H4 (cell line): Measurements from ENCODE around the gene TMEM170B. TPM values are rescaled to one million over a fixed set of nuclear protein-coding genes. Genes with fewer than 3 reads are reported as not detected.

Source experiments
- DNase-seq: peaks from one replicate; pipeline ENCODE4 v3.0.0-alpha.2; 2015; ENCODE audit warnings: low spot score
- total RNA-seq: library from RNA; depleted of rRNA; stranded (reverse); fragments of >200 nt; shearing (Covaris generic); gene quantifications from 2 replicates; pipeline ENCODE4 v1.2.3, GENCODE V29; 2014; rRNA removed

TMEM170B gene
- 0.95 and 1.3 TPM in 2 replicates for total RNA-seq

DNA sequence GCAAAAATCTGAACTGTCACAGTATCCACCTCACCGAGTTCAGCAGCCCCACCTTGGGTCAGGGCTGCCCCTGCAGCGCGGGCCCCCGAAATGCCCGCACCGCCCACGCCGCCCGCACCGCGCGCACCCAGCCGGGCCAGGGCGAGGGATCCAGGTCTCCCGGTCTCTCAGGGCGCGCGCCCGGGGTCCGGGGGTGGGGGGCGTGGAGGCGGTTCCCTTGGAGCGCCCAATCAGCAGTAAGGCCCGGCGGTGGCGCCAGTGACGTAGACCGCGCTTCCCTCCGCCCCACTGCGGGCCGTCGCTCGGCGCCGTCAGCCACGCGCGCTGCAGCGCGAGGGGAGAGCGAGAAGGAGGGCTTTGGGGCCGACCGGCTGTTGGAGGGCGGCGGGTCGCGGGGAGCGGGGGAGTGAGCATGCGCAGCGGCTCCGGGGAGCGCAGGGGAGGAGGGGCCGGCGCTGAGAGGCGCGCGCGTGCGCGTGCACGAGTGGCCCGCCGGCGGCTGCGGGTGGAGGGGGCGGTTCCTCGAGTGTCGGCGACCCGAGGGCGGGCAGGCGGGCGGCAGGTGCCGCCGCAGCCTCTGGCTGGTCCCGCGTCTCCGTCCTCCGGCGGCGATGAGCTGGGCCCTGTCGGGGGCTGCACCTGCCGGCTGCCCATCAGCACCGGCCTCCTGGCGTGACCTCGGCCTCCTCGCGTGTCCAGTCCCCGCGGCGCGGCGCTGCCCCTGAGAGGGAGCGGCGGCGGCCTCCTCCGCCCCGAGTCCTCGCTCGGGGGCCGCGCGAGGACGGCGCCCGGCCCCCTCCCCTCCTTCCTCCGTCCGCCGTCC, at the start of gene TMEM170B:
Gene TMEM170B, plus strand, starts transcription at position 521 of the 823 bp plus-strand sequence. CDS start 529 bp downstream, outside the sequence.
- peak; percentile 82 for DNase-seq

DNA sequence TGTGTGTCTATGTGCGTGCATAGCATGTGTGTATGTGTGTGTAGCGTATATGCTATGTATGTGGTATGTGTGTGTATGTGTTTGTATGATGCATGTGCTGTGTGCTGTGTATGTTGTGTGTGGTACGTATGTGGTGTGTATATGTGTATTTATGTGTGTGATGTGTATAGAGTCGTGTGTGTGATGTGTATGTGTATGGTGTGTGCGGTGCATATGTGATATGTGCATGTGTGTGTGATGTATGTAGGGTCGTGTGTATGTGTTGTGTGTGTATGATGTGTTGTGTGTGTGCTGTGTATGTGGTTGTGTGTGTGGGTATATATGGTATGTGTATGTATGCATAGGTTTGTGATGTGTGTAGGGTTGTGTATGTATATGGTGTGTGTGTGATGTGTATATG, 46.6 kb upstream of the TMEM170B start:
- DNase-seq, result no peak

DNA sequence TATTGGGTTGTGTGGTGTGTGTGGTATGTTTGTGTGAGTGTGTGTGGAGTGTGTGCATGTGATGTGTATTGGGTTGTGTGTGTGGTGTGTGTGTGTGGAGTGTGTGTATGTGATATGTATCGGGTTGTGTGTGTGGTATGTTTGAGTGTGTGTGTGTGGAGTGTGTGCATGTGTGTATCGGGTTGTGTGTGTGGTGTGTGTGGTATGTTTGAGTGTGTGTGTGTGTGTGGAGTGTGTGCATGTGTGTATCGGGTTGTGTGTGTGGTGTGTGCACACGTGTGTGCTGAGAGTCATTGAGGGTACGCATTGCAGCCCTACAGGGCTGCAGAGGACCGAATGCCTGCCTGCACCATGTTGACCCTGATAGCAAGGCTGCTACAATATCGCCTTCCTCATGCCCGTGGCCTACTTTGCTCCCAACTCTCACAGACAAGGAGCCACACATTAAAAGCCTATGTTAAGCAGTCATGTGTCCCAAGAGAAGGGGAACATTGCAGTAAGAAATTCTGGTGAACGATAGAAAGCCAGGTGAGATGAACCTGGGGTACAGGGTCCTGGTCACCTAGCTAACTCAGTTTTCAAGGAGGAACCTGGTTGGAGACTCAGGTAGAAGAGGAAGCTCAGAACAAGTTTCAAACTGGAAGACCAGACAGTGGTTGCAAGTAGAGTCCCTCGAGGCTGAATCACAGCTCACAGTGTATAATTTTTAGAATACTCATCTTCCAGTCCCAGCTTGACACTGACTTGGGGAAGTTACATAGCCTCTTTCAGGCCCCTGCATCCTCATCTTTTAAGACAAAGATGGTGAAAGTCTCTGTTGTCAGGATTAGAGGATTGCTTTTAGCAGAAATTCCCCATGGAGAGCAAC, 45.7 kb upstream of the TMEM170B start:
- no peak for DNase-seq

DNA sequence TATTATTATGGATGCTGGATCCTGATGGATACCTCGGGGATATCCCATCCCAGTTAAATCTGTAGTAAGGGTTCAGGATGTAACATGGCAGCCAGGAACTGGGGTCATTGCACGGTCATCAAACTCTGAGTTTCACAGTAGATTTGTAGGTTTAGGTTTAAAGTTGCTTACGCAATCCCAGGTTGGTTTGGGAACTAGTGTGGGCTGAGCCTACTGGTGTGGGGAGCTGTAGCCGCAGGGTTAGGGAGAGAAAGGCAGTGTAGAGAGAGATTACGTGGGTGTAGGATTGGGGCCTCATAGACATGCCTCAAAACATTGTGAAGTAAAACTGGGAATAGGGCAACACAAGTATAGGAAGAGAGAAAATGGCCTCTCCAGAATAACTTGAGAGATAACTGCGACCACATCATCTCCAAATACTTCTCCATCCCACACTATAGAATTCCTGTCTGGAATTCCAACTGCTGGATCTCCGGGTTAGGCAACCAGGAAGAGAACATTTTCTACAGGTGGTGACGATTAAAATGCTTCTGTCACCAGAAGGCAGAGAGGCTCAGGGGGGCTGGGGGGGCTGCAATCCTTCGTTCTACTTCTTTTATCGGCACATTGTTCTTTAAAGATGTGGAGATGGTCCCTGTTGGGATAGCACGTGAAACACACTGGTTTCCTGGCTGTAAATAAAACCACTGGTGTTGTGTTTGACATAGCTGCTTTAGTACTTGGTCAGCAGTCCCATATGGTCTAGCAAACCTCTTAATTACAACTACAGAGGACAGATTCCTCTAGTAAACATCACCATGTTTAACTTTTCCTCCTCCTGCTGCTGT, 44.9 kb upstream of the TMEM170B start:
- DNase-seq, result no peak

- DNase-seq, result no peak
These were observed 43.6 kb upstream of the TMEM170B start for GRCh38 chr6:11493974-11494373.

GRCh38 chr6:11494786-11495564, 42.6 kb upstream of the TMEM170B start:
- no peak for DNase-seq

DNA sequence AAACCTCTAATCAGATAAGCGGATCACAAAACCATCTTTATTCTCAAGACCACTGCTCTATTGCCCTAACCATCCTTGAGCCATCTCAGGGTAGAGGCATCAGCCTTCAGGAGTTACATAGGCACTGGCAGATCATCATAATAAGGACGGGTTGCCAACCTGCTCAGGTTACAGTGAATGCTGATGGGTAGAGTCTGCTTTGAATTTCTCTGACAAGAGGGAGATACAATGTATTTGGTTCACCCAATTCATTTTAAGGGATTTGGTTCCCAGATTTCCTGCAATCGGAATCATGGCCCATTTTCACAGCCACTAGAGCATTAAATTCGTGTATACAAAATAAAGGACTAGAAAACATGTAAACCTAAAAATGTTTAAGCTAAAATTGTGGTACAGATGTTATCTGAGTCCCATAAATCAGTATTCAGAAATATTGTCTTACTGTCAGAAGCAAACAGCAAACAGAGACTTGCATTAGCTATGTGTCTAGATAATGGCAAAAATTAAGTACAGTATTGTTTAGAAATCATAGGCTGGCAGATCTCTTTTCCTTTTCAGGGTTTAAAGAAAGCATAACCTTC, 41.9 kb upstream of the TMEM170B start:
- DNase-seq, result no peak

GRCh38 chr6:11496152-11497060, 41.1 kb upstream of the TMEM170B start:
- peak; percentile 76 for DNase-seq

DNA sequence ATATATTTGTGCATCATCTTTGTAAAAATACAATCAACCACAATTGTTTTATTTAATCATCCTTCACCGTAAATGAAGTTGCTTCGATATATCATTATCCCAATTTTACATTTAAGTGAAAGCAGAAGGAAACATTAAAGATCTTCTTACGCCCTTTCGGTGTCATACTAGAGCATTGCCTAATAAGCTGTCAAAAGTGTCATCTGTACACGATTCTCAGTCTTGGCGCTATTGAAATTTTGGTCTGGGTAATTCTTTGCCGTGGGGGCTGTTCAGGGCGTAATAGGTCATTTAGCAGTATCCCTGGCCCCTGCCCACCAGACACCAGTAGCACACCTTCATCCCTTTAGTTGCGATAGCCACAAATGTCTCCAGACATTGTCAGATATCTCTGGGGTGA, 40.4 kb upstream of the TMEM170B start:
- no peak for DNase-seq

- no peak for DNase-seq
These were observed 39.7 kb upstream of the TMEM170B start for GRCh38 chr6:11497881-11498280.

- no peak for DNase-seq
These were observed 37.5 kb upstream of the TMEM170B start for GRCh38 chr6:11500008-11500407.

- DNase-seq, result no peak
These were observed 28.1 kb upstream of the TMEM170B start for GRCh38 chr6:11509471-11509870.

GRCh38 chr6:11514672-11515071, 22.9 kb upstream of the TMEM170B start:
- DNase-seq, result no peak

DNA sequence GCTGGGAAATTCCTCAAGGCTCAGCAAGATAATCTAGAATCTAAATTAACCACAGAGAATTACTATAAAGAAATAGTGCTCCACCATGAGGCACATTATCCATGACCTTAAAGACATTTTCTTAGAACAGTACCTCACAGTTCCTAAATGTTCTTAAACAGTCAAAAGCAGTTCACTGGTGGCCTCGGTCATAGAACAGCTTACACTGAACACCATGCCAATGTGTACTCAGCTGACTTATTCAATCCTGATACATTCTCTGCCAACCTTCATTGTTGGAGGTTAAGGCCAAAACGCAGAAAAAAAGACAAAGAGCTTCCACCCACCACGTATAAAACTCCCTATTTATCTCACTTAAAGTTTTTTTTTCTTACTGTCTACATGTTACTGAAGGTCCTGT, 21.8 kb upstream of the TMEM170B start:
- DNase-seq, result no peak

DNA sequence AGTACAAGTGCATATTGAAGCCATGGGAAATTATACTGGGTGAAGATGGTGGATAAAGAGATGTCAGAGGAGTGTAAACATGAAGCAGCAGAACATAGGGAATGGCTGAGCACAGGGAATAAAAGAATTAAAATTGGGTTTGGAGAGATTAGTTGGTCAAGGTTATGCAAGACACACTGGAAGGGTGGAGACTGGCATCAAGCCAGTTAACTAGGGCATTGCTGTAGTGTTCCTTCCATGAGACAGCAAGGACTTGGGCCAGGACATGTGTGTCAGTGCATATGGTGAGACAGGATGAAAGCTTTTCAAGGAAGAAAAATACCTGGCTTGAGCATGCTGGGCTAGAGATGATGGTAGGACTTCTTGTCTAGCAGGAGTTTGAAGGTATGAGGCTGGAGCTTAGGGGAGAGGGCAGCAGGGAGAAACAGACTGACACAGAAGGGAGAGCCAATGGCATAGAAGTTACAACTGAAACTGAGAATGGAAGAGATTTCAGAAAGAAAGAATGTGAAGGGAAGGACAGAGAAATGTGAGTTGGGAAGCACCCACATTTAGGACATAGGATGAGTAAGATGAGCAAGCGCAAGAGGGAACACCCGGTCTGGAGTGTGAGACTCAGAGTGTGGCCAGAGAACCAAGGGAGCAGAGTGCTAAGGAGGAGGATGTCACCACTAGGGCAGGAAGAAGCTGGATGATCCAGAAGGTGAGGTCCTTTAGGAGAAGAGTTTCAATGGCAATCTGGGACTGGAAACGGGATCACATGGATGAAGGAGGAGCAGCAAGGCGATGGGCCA, 14.5 kb upstream of the TMEM170B start:
- DNase-seq, result no peak

DNA sequence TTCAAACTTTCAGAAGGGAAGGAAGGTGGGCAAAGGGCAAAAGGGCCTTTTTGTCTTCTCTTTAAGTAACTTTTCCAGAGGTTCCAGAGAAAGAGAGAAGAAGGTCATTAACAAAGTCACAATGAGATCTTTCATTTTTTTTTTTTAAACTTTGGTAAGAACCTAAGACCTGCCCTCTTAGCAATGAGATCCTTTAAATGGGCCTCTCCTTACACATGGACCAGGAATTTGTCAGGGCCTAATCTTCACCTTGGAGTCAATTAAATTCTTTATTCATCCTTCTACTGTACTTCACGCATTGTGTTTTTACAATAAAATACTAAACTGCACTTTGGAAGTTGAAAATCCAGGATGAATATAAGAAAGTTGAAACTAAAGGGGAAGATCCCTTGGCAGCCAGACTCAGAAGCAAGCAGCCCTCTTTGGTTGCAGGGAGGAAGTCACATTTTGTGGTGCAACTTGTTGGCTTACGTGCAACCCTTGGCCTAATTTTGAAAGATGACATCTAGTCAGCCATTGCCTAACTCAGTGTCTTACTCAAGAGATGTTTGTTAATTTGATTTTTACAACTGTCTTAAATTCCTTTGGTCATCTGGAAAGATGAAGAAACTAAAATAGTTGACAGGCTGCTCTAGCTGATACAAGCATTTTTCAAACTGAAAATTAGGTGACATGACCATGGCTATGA, 11.9 kb upstream of the TMEM170B start:
- no peak for DNase-seq

GRCh38 chr6:11526156-11526505, 11.4 kb upstream of the TMEM170B start:
- DNase-seq, result no peak

GRCh38 chr6:11527274-11527870, 10.2 kb upstream of the TMEM170B start:
- DNase-seq, result no peak
